ENCODE measurements around the gene KIF27.

The KIF27 gene

DNA sequence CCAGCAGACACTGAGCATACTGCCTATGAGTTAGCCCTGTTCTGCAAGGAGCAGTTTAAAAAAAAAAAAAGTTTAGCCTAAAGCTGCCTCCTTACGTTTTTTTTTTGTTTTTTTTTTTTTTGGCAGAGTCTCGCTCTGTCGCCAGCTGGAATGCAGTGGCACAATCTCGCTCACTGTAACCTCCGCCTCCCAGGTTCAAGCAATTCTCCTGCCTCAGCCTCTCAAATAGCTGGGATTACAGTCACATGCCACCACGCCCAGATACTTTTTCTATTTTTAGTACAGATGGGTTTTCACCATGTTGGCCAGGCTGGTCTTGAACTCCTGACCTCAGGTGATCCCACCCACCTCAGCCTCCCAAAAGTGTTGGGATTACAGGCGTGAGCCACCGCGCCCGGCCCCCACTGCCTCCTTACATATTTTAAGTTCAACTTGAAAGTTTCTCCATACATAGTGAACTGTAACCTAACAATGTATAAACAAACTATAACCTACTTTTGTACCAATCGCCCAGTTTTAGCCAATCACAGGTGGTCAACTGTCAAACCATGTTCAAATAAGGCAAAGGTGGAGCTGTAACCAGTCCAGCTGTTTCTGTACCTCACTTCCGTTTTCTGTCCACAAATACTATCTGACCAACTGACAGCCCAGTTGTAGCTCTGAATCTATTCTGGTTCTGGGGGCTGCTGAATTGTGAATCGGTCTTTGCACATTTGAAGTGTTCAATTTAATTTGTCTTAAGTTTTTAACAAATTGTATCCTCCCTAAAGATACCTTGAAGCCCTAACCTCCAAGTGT is 120.8 kb downstream of the KIF27 start:
- Histone ChIP-seq H3K36me3 (ENCODE audit: control insufficient read depth, insufficient read depth, low read length) (no peaks in the 10 kb centered on the region), H3K27me3 (replicated peaks; ENCODE audit: control insufficient read depth, insufficient read depth, low read length) (no peaks in the 10 kb centered on the region), H3K4me3 (replicated peaks; ENCODE audit: low read depth, low read length) (no peak overlapping the region)
- DNase-seq (ENCODE audit: extremely low read depth, insufficient read length) = no peak
- TF ChIP-seq, protein P1, sequence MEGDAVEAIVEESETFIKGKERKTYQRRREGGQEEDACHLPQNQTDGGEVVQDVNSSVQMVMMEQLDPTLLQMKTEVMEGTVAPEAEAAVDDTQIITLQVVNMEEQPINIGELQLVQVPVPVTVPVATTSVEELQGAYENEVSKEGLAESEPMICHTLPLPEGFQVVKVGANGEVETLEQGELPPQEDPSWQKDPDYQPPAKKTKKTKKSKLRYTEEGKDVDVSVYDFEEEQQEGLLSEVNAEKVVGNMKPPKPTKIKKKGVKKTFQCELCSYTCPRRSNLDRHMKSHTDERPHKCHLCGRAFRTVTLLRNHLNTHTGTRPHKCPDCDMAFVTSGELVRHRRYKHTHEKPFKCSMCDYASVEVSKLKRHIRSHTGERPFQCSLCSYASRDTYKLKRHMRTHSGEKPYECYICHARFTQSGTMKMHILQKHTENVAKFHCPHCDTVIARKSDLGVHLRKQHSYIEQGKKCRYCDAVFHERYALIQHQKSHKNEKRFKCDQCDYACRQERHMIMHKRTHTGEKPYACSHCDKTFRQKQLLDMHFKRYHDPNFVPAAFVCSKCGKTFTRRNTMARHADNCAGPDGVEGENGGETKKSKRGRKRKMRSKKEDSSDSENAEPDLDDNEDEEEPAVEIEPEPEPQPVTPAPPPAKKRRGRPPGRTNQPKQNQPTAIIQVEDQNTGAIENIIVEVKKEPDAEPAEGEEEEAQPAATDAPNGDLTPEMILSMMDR (IDR thresholded peaks at IDR 0.05; ENCODE audit: insufficient read depth, low read length, poor library complexity, severe bottlenecking) = no peak

DNA sequence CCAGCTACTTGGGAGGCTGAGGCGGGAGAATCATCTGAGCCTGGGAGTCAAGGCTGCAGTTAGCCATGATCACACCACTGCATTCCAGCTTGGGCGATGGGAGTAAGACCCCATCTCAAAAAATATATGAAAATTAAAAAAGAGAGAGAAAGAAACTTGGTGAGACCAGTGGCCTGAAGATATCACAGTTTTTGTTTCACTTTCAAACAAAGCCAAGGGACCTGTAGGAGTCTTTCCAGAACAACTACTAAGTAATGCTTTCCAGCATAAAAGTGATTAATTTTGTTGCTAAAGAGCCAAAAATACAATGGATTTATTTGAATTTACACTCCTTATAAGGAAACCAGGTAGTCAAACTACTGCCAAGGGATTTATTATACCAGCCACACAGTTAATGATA is 127.2 kb downstream of the KIF27 start:
- Histone ChIP-seq H3K27me3 (replicated peaks; ENCODE audit: control insufficient read depth, insufficient read depth, low read length) (no peaks in the 10 kb centered on the region), H3K36me3 (ENCODE audit: control insufficient read depth, insufficient read depth, low read length) (no peaks in the 10 kb centered on the region), H3K4me3 (replicated peaks; ENCODE audit: low read depth, low read length) (no peak overlapping the region)
- no peak for DNase-seq (ENCODE audit: extremely low read depth, insufficient read length)
- TF ChIP-seq, protein P1 (IDR thresholded peaks at IDR 0.05; ENCODE audit: insufficient read depth, low read length, poor library complexity, severe bottlenecking) = no peak

DNA sequence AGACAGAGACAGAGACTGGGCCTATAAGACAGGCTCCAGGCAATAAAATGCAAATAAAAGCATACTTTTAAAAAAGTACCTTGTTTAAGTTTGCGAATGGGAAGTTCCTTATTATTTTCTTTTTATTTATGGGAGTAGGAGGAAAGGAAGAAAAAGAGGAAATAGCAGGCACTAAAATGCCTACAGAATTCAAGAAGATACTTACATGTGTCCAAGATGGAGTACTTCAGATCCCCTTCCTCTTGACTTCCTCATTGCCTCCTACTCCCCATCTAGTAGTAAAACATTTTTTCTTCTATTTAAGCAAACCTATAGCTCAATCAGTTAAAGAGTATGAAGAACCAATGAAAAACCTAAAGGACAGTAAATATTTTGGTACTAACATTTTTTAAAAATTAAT is 128.5 kb downstream of the KIF27 start:
- no peaks in the 10 kb centered on the region for H3K27me3 ChIP-seq (replicated peaks; ENCODE audit: control insufficient read depth, insufficient read depth, low read length)
- DNase-seq (ENCODE audit: extremely low read depth, insufficient read length) = no peak
- no peak overlapping the region for H3K4me3 ChIP-seq (replicated peaks; ENCODE audit: low read depth, low read length)
- TF ChIP-seq, protein P1 (IDR thresholded peaks at IDR 0.05; ENCODE audit: insufficient read depth, low read length, poor library complexity, severe bottlenecking) = no peak
- H3K36me3 ChIP-seq (ENCODE audit: control insufficient read depth, insufficient read depth, low read length) = no peaks in the 10 kb centered on the region

Measured in GM06990 (cell line).